ENCODE data around the gene H1-8. TPM values are rescaled to one million over a fixed set of nuclear protein-coding genes. Genes with fewer than 3 reads are reported as not detected.
"Not testable (repeated sequence)": the region's sequence is repeated elsewhere in the genome, so short reads cannot be mapped to it uniquely, and the experiment has no call there.

The H1-8 gene
- total RNA-seq: not detected

GRCh38 chr3:129543156-129543790, at the start of gene H1-8:
Gene H1-8 (plus strand): TSS chr3:129543175. CDS start chr3:129543219, 44 bp downstream.
- no peak for DNase-seq (ENCODE audit: low spot score in 2 of 2)
- TF ChIP-seq POLR2A (IDR thresholded peaks at IDR 0.05) (no peak), CTCF (IDR thresholded peaks at IDR 0.05) (no peak)
- no peak within 1 kb of the TSS for H3K4me3 ChIP-seq (ENCODE audit: low read depth, poor library complexity, severe bottlenecking)
- 82 to 88% methylated on average over 16 of the region's 16 CpGs for WGBS, 2 donors
- intact Hi-C loops (cut with DNase I; ENCODE audit: low total_unique reads): no loop called here

GRCh38 chr3:129493206-129493605, 49.8 kb upstream of the H1-8 start:
- no peak for DNase-seq (ENCODE audit: low spot score in 2 of 2)
- 94 to 97% methylated on average over 4 of the region's 4 CpGs for WGBS, 2 donors
- intact Hi-C loops (cut with DNase I; ENCODE audit: low total_unique reads): loop anchor here (10.0 kb wide), 2 partner anchors 132 to 442 kb away; no protein-coding TSS in a partner anchor
- TF ChIP-seq POLR2A (IDR thresholded peaks at IDR 0.05) (no peak), CTCF (IDR thresholded peaks at IDR 0.05) (no peak)
- no peak overlapping the region for H3K4me3 ChIP-seq (ENCODE audit: low read depth, poor library complexity, severe bottlenecking)

GRCh38 chr3:129494499-129494898, 48.5 kb upstream of the H1-8 start:
- intact Hi-C loops (cut with DNase I; ENCODE audit: low total_unique reads): loop anchor here (10.0 kb wide), 2 partner anchors 130 to 440 kb away; no protein-coding TSS in a partner anchor
- DNase-seq (ENCODE audit: low spot score in 2 of 2); H3K4me3 ChIP-seq (ENCODE audit: low read depth, poor library complexity, severe bottlenecking): not testable (repeated sequence)
- whole genome bisulfite sequencing, 2 donors: 62 to 81% methylated on average over 5 of the region's 5 CpGs

GRCh38 chr3:129495006-129495639, 47.9 kb upstream of the H1-8 start:
- DNase-seq (ENCODE audit: low spot score in 2 of 2); H3K4me3 ChIP-seq (ENCODE audit: low read depth, poor library complexity, severe bottlenecking): not testable (repeated sequence)
- intact Hi-C loops (cut with DNase I; ENCODE audit: low total_unique reads): loop anchor here (10.0 kb wide), 2 partner anchors 130 to 440 kb away; no protein-coding TSS in a partner anchor
- 82 to 86% methylated on average over 9 to 10 of the region's 10 CpGs for WGBS, 2 donors

GRCh38 chr3:129497876-129498275, 45.1 kb upstream of the H1-8 start:
- 61 to 64% methylated on average over 2 of the region's 2 CpGs for WGBS, 2 donors
- intact Hi-C loops (cut with DNase I; ENCODE audit: low total_unique reads): loop anchor here (10.0 kb wide), 2 partner anchors 127 to 437 kb away; no protein-coding TSS in a partner anchor

GRCh38 chr3:129498603-129499488, 44.1 kb upstream of the H1-8 start:
- WGBS, 2 donors: 66 to 72% methylated on average over 6 to 8 of the region's 8 CpGs
- intact Hi-C loops (cut with DNase I; ENCODE audit: low total_unique reads): loop anchor here (10.0 kb wide), 2 partner anchors 126 to 436 kb away; no protein-coding TSS in a partner anchor
- H3K4me3 ChIP-seq (ENCODE audit: low read depth, poor library complexity, severe bottlenecking); DNase-seq (ENCODE audit: low spot score in 2 of 2): not testable (repeated sequence)

More at GRCh38 chr3:129497876-129498275, 45.1 kb upstream of the H1-8 start:
- not testable (repeated sequence) for H3K4me3 ChIP-seq (ENCODE audit: low read depth, poor library complexity, severe bottlenecking); DNase-seq (ENCODE audit: low spot score in 2 of 2)

- H3K4me3 ChIP-seq (ENCODE audit: low read depth, poor library complexity, severe bottlenecking); DNase-seq (ENCODE audit: low spot score in 2 of 2): not testable (repeated sequence)
- intact Hi-C loops (cut with DNase I; ENCODE audit: low total_unique reads): loop anchor here (10.0 kb wide), 2 partner anchors 125 to 435 kb away; no protein-coding TSS in a partner anchor
- WGBS, 2 donors: 81 to 84% methylated on average over 11 of the region's 14 CpGs
Observed at GRCh38 chr3:129499604-129500333, 43.2 kb upstream of the H1-8 start.
